Chondrocyte (in vitro differentiated cells): ENCODE data around the gene ARGFX. TPM values are rescaled to one million over a fixed set of nuclear protein-coding genes. Genes with fewer than 3 reads are reported as not detected.

Experiments used
- DNase-seq: peaks from one replicate; pipeline ENCODE4 v3.0.0; 2021; ENCODE audit warnings: mixed read lengths, low spot score
- H3K27ac Mint-ChIP-seq: one replicate; pipeline ENCODE4 v1.8.0; 2021; ENCODE audit warnings: mild to moderate bottlenecking, moderate library complexity, mixed read lengths; ENCODE audit not compliant: unreplicated experiment
- H3K27me3 Mint-ChIP-seq: 2 replicates; pipeline ENCODE4 v1.8.0; 2021; ENCODE audit warnings: low read depth, mixed read lengths
- H3K36me3 Mint-ChIP-seq: 2 replicates; pipeline ENCODE4 v1.8.0; 2021; ENCODE audit warnings: low read depth, mixed read lengths
- H3K4me1 Mint-ChIP-seq: 2 replicates; pipeline ENCODE4 v1.8.0; 2021; ENCODE audit warnings: low read depth, mild to moderate bottlenecking, mixed read lengths
- H3K4me3 Mint-ChIP-seq: one replicate; pipeline ENCODE4 v1.8.0; 2021; ENCODE audit warnings: mild to moderate bottlenecking, moderate library complexity, mixed read lengths; ENCODE audit not compliant: unreplicated experiment
- H3K9me3 Mint-ChIP-seq: 2 replicates; pipeline ENCODE4 v1.8.0; 2021; ENCODE audit warnings: low read depth, mixed read lengths
- total RNA-seq: library from RNA; stranded (reverse); gene quantifications from 3 replicates; pipeline ENCODE4 v1.2.1, GENCODE V29; 2021
- TF ChIP-seq, protein P1 (sequence below): fragments of 200-600 bp; sonication (generic); IDR thresholded peaks from 2 replicates; pipeline ENCODE4 v1.5.0; 2021; ENCODE audit warnings: antibody characterized with exemption, mild to moderate bottlenecking, moderate library complexity

Gene ARGFX
- total RNA-seq, 1 donor from 2014 or later, result not detected

- no peak for DNase-seq
- H3K27ac Mint-ChIP-seq, result no peak overlapping the region
- H3K4me3 Mint-ChIP-seq, result no peak overlapping the region
- H3K4me1 Mint-ChIP-seq, result no peaks in the 10 kb centered on the region
- H3K36me3 Mint-ChIP-seq, result no peaks in the 10 kb centered on the region
- peaks cover 3% of the 10 kb centered on the region for H3K27me3 Mint-ChIP-seq
- H3K9me3 Mint-ChIP-seq, result no peaks in the 10 kb centered on the region
- TF ChIP-seq, protein P1, sequence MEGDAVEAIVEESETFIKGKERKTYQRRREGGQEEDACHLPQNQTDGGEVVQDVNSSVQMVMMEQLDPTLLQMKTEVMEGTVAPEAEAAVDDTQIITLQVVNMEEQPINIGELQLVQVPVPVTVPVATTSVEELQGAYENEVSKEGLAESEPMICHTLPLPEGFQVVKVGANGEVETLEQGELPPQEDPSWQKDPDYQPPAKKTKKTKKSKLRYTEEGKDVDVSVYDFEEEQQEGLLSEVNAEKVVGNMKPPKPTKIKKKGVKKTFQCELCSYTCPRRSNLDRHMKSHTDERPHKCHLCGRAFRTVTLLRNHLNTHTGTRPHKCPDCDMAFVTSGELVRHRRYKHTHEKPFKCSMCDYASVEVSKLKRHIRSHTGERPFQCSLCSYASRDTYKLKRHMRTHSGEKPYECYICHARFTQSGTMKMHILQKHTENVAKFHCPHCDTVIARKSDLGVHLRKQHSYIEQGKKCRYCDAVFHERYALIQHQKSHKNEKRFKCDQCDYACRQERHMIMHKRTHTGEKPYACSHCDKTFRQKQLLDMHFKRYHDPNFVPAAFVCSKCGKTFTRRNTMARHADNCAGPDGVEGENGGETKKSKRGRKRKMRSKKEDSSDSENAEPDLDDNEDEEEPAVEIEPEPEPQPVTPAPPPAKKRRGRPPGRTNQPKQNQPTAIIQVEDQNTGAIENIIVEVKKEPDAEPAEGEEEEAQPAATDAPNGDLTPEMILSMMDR, result no peak
Measured at GRCh38 chr3:121557426-121557934, 10.3 kb upstream of the ARGFX start.

DNA sequence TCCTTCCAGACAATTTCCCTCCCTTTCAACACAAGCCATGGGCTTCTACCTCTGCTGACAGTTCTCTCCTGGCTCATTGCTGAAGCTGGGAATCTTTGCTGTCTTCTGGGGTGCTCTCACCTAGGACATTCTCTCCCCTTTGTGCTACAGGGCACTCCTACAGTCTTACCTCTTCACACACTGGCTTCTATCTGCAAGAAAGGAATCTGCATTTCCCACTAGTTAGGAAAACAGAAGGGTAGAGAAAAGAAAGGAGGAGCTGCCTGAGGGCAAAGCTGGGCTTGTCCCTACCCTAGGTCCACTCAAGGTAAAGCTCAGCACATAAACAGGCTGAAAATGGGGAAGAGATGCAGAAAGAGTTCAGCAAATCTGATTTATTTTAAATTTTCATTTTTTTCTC is 5.6 kb upstream of the ARGFX start:
- no peaks in the 10 kb centered on the region for H3K4me1 Mint-ChIP-seq
- no peaks in the 10 kb centered on the region for H3K36me3 Mint-ChIP-seq
- peaks cover 5% of the 10 kb centered on the region for H3K27me3 Mint-ChIP-seq
- TF ChIP-seq, protein P1, result no peak
- no peaks in the 10 kb centered on the region for H3K9me3 Mint-ChIP-seq
- no peak overlapping the region for H3K27ac Mint-ChIP-seq
- no peak for DNase-seq
- H3K4me3 Mint-ChIP-seq, result no peak overlapping the region

- peaks cover 3% of the 10 kb centered on the region for H3K27me3 Mint-ChIP-seq
- no peak overlapping the region for H3K4me3 Mint-ChIP-seq
- no peak overlapping the region for H3K27ac Mint-ChIP-seq
- no peaks in the 10 kb centered on the region for H3K36me3 Mint-ChIP-seq
- no peaks in the 10 kb centered on the region for H3K9me3 Mint-ChIP-seq
- H3K4me1 Mint-ChIP-seq, result no peaks in the 10 kb centered on the region
- TF ChIP-seq, protein P1, result no peak
- no peak for DNase-seq
Measured at GRCh38 chr3:121566773-121567172, 976 bp upstream of the ARGFX start.

GRCh38 chr3:121574449-121574848 is 6.7 kb downstream of the ARGFX start:
- no peak overlapping the region for H3K4me3 Mint-ChIP-seq
- no peaks in the 10 kb centered on the region for H3K36me3 Mint-ChIP-seq
- DNase-seq, result no peak
- no peak overlapping the region for H3K27ac Mint-ChIP-seq
- no peaks in the 10 kb centered on the region for H3K9me3 Mint-ChIP-seq
- peaks cover 2% of the 10 kb centered on the region for H3K27me3 Mint-ChIP-seq
- no peaks in the 10 kb centered on the region for H3K4me1 Mint-ChIP-seq
- TF ChIP-seq, protein P1, result no peak

DNA sequence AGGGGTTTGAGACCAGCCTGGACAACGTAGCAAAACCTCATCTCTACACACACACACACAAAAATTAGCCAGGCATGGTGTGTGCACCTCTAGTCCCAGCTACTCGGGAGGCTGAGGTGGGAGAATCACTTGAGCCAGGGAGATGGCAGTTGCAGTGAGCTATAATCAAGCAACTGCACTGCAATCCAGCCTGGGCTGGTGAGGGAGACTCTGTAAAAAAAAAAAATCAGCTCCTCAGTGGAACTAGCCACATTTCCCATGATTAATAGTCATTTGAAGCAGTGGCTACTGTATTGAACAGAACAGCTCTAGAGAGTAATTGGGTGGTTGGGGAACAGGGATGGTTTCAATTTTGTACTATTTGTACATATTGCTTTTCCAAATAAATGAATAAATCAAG is 13.9 kb downstream of the ARGFX start:
- Mint-ChIP-seq H3K9me3 (no peaks in the 10 kb centered on the region), H3K27me3 (peaks cover 18% of the 10 kb centered on the region), H3K27ac (no peak overlapping the region), H3K4me3 (no peak overlapping the region), H3K4me1 (no peaks in the 10 kb centered on the region), H3K36me3 (no peaks in the 10 kb centered on the region)
- TF ChIP-seq, protein P1, result no peak
- DNase-seq, result no peak
